Astrocyte of the spinal cord (primary cell): ENCODE data around the gene TRIM22.
"Not testable (repeated sequence)": the region's sequence is repeated elsewhere in the genome, so short reads cannot be mapped to it uniquely, and the experiment has no call there.

Experiments used
- DNase-seq: peaks from one replicate; pipeline ENCODE4 v3.0.0; 2011; ENCODE audit warnings: low read depth, low spot score
- H3K4me3 ChIP-seq: 2 replicates; pipeline ENCODE4 v1.5.1; 2011; ENCODE audit warnings: low read depth, mild to moderate bottlenecking, low read length, moderate library complexity
- CTCF ChIP-seq: IDR thresholded peaks from 2 replicates; pipeline ENCODE4 v1.5.1; 2012; ENCODE audit warnings: low read depth, mild to moderate bottlenecking, low read length, inconsistent platforms
- in situ Hi-C: cut with HindIII; loops from 2 replicates; pipeline ENCODE4 v1.10.0; 2017; ENCODE audit warnings: low sequenced_read_pairs

Gene TRIM22, protein sequence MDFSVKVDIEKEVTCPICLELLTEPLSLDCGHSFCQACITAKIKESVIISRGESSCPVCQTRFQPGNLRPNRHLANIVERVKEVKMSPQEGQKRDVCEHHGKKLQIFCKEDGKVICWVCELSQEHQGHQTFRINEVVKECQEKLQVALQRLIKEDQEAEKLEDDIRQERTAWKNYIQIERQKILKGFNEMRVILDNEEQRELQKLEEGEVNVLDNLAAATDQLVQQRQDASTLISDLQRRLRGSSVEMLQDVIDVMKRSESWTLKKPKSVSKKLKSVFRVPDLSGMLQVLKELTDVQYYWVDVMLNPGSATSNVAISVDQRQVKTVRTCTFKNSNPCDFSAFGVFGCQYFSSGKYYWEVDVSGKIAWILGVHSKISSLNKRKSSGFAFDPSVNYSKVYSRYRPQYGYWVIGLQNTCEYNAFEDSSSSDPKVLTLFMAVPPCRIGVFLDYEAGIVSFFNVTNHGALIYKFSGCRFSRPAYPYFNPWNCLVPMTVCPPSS

DNA sequence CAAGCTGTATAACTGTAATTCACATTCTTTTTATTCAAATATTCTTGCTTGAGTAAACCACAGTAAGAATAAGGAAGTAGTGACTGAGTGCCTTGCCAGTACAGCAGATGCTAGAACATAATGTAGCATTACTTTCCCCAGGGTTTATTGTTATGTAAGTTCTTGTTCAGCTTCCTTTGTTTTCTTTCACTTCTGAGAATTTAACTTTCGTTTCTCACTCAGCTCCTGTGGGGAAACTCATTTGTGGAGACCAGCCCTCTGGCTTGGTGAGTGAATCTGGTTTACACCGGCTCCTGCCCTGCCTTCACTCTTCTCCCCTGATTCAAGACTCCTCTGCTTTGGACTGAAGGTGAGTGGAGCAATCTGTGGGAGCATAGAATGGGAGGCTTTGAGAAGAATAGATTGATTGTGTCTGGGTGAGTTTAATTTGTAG lies at the start of gene TRIM22:
Gene TRIM22 (plus strand): TSS at position 240 of the 433 bp plus-strand sequence. CDS start 6,443 bp downstream, outside the sequence.
- peak within 1 kb of the TSS; percentile 44 for H3K4me3 ChIP-seq
- peak; percentile 80 for DNase-seq
- in situ Hi-C loops: no loop called here
- no peak for TF ChIP-seq CTCF

GRCh38 chr11:5639953-5640352 lies 49.6 kb upstream of the TRIM22 start:
- H3K4me3 ChIP-seq: no peak overlapping the region
- in situ Hi-C loops: no loop called here
- no peak for TF ChIP-seq CTCF
- no peak for DNase-seq

- DNase-seq: no peak
- H3K4me3 ChIP-seq: no peak overlapping the region
- in situ Hi-C loops: no loop called here
- no peak for TF ChIP-seq CTCF
These were observed 46.0 kb upstream of the TRIM22 start for GRCh38 chr11:5643585-5643984.

- TF ChIP-seq CTCF: no peak
- H3K4me3 ChIP-seq: no peak overlapping the region
- in situ Hi-C loops: no loop called here
- DNase-seq: no peak
These were observed 43.5 kb upstream of the TRIM22 start for GRCh38 chr11:5646139-5646538.

- in situ Hi-C loops: no loop called here
- DNase-seq: no peak
- TF ChIP-seq CTCF: no peak
- no peak overlapping the region for H3K4me3 ChIP-seq
These were observed 34.1 kb upstream of the TRIM22 start for GRCh38 chr11:5655474-5655873.

DNA sequence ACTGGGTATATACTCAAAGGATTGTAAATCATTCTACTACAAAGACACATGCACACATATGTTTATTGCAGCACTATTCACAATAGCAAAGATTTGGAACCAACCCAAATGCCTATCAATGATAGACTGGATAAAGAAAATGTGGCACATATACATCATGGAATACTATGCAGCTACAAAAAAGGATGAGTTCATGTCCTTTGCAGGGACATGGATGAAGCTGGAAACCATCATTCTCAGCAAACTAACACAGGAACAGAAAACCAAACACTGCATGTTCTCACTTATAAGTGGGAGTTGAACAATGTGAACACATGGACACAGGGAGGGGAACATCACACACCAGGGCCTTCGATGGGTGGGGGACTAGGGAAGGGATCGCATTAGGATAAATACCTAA lies 32.6 kb upstream of the TRIM22 start:
- DNase-seq, H3K4me3 ChIP-seq, in situ Hi-C loops: not testable (repeated sequence)

- H3K4me3 ChIP-seq: no peak overlapping the region
- in situ Hi-C loops: no loop called here
- no peak for DNase-seq
- TF ChIP-seq CTCF: peak; percentile 2
These were observed 31.3 kb upstream of the TRIM22 start for GRCh38 chr11:5658318-5658717.
